Right lobe of liver (tissue), 4 donors: Measurements from ENCODE around the gene PPARGC1A.

ENCODE experiments used
- CTCF ChIP-seq, 4 donors: fragments of 200-600 bp in 3 of 4; fragments of 450-650 bp in 1 of 4; IDR thresholded peaks; one replicate each; pipeline versions ENCODE4 v1.5.1 to v1.8.0; 2016 to 2022; ENCODE audit warnings: antibody characterized with exemption in 4 of 4, mild to moderate bottlenecking in 2 of 4
- POLR2A ChIP-seq: fragments of 450-650 bp; IDR thresholded peaks from one replicate; pipeline ENCODE4 v1.6.1; 2017; ENCODE audit warnings: antibody characterized with exemption, mild to moderate bottlenecking
- donor health status: DM: no; HTN: no; CAD: no.
- donor health status: DM: no; HTN: no; CAD: no.
- donor health status: DM: no; HTN: yes; CAD: no.

- TF ChIP-seq CTCF (IDR thresholded peaks at IDR 0.05) (no peak), POLR2A (peak; percentile 94)
Measured at GRCh38 chr4:23889814-23890341, at the start of gene PPARGC1A.
